Left ventricle myocardium inferior (tissue), 1 donor: ENCODE results near the gene GET4. TPM values are rescaled to one million over a fixed set of nuclear protein-coding genes. Genes with fewer than 3 reads are reported as not detected.

Experiments used
- DNase-seq: peaks from one replicate; pipeline ENCODE4 v3.0.0-alpha.2; 2020
- H3K27ac ChIP-seq: fragments of 200-600 bp; replicated peaks from 2 replicates; pipeline ENCODE4 v1.8.0; 2021
- H3K27me3 ChIP-seq: fragments of 200-600 bp; 2 replicates; pipeline ENCODE4 v1.8.0; 2021; ENCODE audit warnings: low read depth
- H3K36me3 ChIP-seq: fragments of 200-600 bp; 2 replicates; pipeline ENCODE4 v1.8.0; 2021
- H3K4me1 ChIP-seq: fragments of 200-600 bp; 2 replicates; pipeline ENCODE4 v1.8.0; 2021
- H3K4me3 ChIP-seq: fragments of 200-600 bp; 2 replicates; pipeline ENCODE4 v1.8.0; 2021; ENCODE audit warnings: mild to moderate bottlenecking, moderate library complexity
- H3K9me3 ChIP-seq: fragments of 200-600 bp; replicated peaks from 2 replicates; pipeline ENCODE4 v1.8.0; 2021
- intact Hi-C: fragments of 100-400 bp; cut with micrococcal nuclease; formaldehyde crosslinking; loops from one replicate; pipeline ENCODE4 v1.11.0; 2022
- total RNA-seq: library from RNA; stranded (reverse); fragmentation: NEBNext Ultra II Directional; extraction: Animal tissue kit (Norgen Biotek cat#: 25700); gene quantifications from one replicate; pipeline ENCODE4 v1.2.1, GENCODE V29; 2021
- TF ChIP-seq, protein P1 (sequence below): fragments of 200-600 bp; IDR thresholded peaks from 2 replicates; pipeline ENCODE4 v1.8.0; 2021; ENCODE audit warnings: antibody characterized with exemption, mild to moderate bottlenecking, borderline replicate concordance
- donor health status: DM: no; HTN: yes; CAD: no; lungs with severe emphysema.

GET4 gene
- total RNA-seq, 1 donor from 2014 or later, result 22.9 TPM

- Histone ChIP-seq H3K9me3 (no peaks in the 10 kb centered on the region), H3K27ac (peak overlapping the region; percentile 87), H3K36me3 (peaks cover 89% of the 10 kb centered on the region), H3K4me3 (no peak overlapping the region), H3K4me1 (peaks cover 30% of the 10 kb centered on the region), H3K27me3 (no peaks in the 10 kb centered on the region)
- no peak for DNase-seq
- TF ChIP-seq, protein P1, sequence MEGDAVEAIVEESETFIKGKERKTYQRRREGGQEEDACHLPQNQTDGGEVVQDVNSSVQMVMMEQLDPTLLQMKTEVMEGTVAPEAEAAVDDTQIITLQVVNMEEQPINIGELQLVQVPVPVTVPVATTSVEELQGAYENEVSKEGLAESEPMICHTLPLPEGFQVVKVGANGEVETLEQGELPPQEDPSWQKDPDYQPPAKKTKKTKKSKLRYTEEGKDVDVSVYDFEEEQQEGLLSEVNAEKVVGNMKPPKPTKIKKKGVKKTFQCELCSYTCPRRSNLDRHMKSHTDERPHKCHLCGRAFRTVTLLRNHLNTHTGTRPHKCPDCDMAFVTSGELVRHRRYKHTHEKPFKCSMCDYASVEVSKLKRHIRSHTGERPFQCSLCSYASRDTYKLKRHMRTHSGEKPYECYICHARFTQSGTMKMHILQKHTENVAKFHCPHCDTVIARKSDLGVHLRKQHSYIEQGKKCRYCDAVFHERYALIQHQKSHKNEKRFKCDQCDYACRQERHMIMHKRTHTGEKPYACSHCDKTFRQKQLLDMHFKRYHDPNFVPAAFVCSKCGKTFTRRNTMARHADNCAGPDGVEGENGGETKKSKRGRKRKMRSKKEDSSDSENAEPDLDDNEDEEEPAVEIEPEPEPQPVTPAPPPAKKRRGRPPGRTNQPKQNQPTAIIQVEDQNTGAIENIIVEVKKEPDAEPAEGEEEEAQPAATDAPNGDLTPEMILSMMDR, result no peak
- intact Hi-C loops, result no loop called here
These were observed 10.4 kb upstream of the GET4 start for GRCh38 chr7:865921-866320.

- intact Hi-C loops, result no loop called here
- Histone ChIP-seq H3K4me1 (peaks cover 33% of the 10 kb centered on the region), H3K36me3 (peaks cover 89% of the 10 kb centered on the region), H3K9me3 (no peaks in the 10 kb centered on the region), H3K4me3 (peak overlapping the region; percentile 29), H3K27me3 (no peaks in the 10 kb centered on the region), H3K27ac (peak overlapping the region; percentile 87)
- TF ChIP-seq, protein P1, result no peak
- peak; percentile 72 for DNase-seq
These were observed 9.4 kb upstream of the GET4 start for GRCh38 chr7:867001-867405.

DNA sequence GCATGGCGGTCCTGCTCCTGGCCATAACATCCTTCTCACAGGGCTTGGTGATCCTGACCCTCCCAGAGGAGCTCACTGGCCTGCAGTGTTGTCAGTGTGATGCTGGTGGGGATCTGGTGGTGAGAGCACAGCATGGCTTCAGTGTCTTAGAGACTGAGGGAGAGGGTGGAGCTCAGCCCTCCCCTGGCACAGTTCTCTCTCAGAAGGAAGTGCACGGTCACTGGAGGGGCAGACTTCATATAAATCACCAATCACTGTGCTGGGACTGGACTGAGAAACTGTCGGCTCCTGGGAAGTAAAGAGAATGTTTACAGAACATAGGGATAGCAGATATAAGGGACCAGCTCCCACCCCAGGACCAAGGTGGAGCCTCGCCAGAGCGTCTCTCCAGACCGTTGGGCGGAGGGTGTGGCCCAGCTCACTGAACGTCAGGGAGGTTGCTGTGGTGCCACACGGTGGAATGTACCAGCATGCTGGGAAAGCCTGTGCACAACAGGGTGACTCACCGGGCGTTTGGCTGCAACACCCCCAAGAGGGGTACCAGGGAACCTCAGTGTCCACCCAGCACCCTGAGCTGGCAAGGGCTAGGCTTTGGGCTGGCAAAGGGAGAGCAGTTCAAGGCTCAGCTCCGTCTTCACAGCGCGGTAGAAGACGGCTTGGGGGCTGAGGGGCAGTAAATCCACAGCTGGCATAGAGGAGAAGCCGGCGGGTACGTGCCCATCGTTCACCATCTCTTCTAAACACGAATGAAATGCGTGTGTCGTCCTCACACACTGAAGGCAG is 8.8 kb upstream of the GET4 start:
- no peak for DNase-seq
- H3K27ac ChIP-seq, result peak overlapping the region; percentile 87
- intact Hi-C loops, result no loop called here

DNA sequence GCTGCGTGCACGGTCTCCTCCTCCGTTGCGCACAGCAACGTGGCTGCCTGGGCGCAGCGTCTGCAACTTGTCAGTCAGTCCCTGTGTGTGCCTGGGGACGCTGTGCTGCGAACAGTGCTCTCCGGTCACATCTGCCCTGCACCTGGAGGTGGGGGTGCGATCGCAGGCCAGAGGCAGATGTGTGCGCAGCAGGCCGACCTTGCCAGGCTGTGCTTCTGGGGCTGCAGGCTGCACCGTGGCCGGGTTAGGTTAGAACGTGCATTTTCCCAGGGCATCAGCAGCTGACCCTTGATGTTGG is 8.2 kb upstream of the GET4 start:
- peak overlapping the region; percentile 29 for H3K4me3 ChIP-seq
- no peak for DNase-seq
- peaks cover 44% of the 10 kb centered on the region for H3K4me1 ChIP-seq
- H3K27ac ChIP-seq, result peak overlapping the region; percentile 87
- no peaks in the 10 kb centered on the region for H3K27me3 ChIP-seq
- TF ChIP-seq, protein P1, result no peak
- no peaks in the 10 kb centered on the region for H3K9me3 ChIP-seq
- peaks cover 89% of the 10 kb centered on the region for H3K36me3 ChIP-seq
- intact Hi-C loops, result no loop called here

More for the DNA sequence above, 8.8 kb upstream of the GET4 start:
- Histone ChIP-seq H3K36me3 (peaks cover 89% of the 10 kb centered on the region), H3K27me3 (no peaks in the 10 kb centered on the region), H3K9me3 (no peaks in the 10 kb centered on the region), H3K4me3 (peak overlapping the region; percentile 29), H3K4me1 (peaks cover 39% of the 10 kb centered on the region)
- TF ChIP-seq, protein P1, result no peak

GRCh38 chr7:869348-869747 is 7.0 kb upstream of the GET4 start:
- Histone ChIP-seq H3K36me3 (peaks cover 87% of the 10 kb centered on the region), H3K4me3 (no peak overlapping the region), H3K27ac (peak overlapping the region; percentile 49), H3K9me3 (no peaks in the 10 kb centered on the region), H3K4me1 (peaks cover 57% of the 10 kb centered on the region), H3K27me3 (no peaks in the 10 kb centered on the region)
- TF ChIP-seq, protein P1, result no peak
- intact Hi-C loops, result no loop called here
- no peak for DNase-seq
